Body of pancreas (tissue), 4 donors: ENCODE data around the gene PPIH. TPM values are rescaled to one million over a fixed set of nuclear protein-coding genes. Genes with fewer than 3 reads are reported as not detected.

Source experiments
- ATAC-seq: fragments of 150-250 bp; one replicate; pipeline ENCODE4 v1.9.1; 2016
- DNase-seq, 4 donors: peaks; one replicate each; pipeline ENCODE4 v3.0.0-alpha.2; 2019
- H3K27ac ChIP-seq, 4 donors: fragments of 200-600 bp; sonication (generic); 1 replicate in 3 of 4; 2 replicates in 1 of 4; pipeline versions ENCODE4 v1.5.1 to v1.6.1; 2016 to 2019; ENCODE audit warnings: mild to moderate bottlenecking in 1 of 4, mixed read lengths in 1 of 4, moderate library complexity in 1 of 4
- H3K27me3 ChIP-seq, 2 donors: fragments of 200-600 bp; sonication (generic); one replicate each; pipeline ENCODE4 v1.6.0; 2016; ENCODE audit warnings: mild to moderate bottlenecking in 1 of 2
- H3K36me3 ChIP-seq, 2 donors: fragments of 200-600 bp; sonication (generic); replicated peaks in 1 of 2; 2 replicates each; pipeline ENCODE4 v1.5.1; 2016; ENCODE audit warnings: low read depth in 2 of 2; ENCODE audit not compliant: insufficient read depth in 1 of 2
- H3K4me1 ChIP-seq: fragments of 200-600 bp; sonication (generic); one replicate; pipeline ENCODE4 v1.6.0; 2016
- H3K4me3 ChIP-seq, 2 donors: fragments of 200-600 bp; sonication (generic); 1 replicate in 1 of 2; 2 replicates in 1 of 2; pipeline ENCODE4 v1.5.1; 2016 to 2019
- H3K9me3 ChIP-seq, 3 donors: fragments of 200-600 bp; sonication (generic); 1 replicate in 2 of 3; 2 replicates in 1 of 3; pipeline ENCODE4 v1.5.1; 2016
- CTCF ChIP-seq, 7 experiments: fragments of 450-650 bp in 4 of 7; fragments of 200-600 bp in 3 of 7; sonication (generic) in 3 of 7; IDR thresholded peaks; one replicate each; pipeline ENCODE4 v1.5.1; 2016 to 2019; ENCODE audit warnings: antibody characterized with exemption in 7 of 7
- POLR2A ChIP-seq, 3 donors: fragments of 450-650 bp; IDR thresholded peaks; one replicate each; pipeline ENCODE4 v1.6.1; 2016; ENCODE audit warnings: antibody characterized with exemption in 3 of 3, mild to moderate bottlenecking in 2 of 3
- WGBS, 2 donors: methylation state at CpG; one replicate each; pipeline ENCODE4 v1.1.5; 2017; 5-methylcytosine and 5-hydroxymethylcytosine counted together
- intact Hi-C: fragments of 100-400 bp; cut with DNase I; formaldehyde crosslinking; loops from one replicate; pipeline ENCODE4 v1.15.1; 2023
- total RNA-seq, 2 donors: library from RNA; depleted of rRNA; stranded (reverse); fragments of >200 nt; gene quantifications; one replicate each; pipeline ENCODE4 v1.1.0, GENCODE V29; 2016

PPIH gene
- total RNA-seq, 2 donors from 2014 or later = 4.6 to 7.8 TPM

- TF ChIP-seq CTCF (IDR thresholded peaks at IDR 0.05) (no peak), POLR2A (IDR thresholded peaks at IDR 0.05) (no peak)
These were observed 28.2 kb downstream of the PPIH start for GRCh38 chr1:42686418-42686817.

GRCh38 chr1:42689912-42690311 lies 31.7 kb downstream of the PPIH start:
- no peak for DNase-seq
- Histone ChIP-seq H3K9me3 (no peaks in the 10 kb centered on the region), H3K4me1 (peaks cover 90% of the 10 kb centered on the region), H3K4me3 (no peak overlapping the region), H3K27me3 (no peaks in the 10 kb centered on the region), H3K27ac (peak overlapping the region in 1 of 4 donors; percentile 17), H3K36me3 (no peaks in the 10 kb centered on the region)
- intact Hi-C loops = no loop called here
- no peak for ATAC-seq
- TF ChIP-seq CTCF (IDR thresholded peaks at IDR 0.05) (no peak), POLR2A (IDR thresholded peaks at IDR 0.05) (no peak)
- WGBS, 2 donors = 83 to 94% methylated on average over 3 of the region's 3 CpGs

More at GRCh38 chr1:42686418-42686817, 28.2 kb downstream of the PPIH start:
- DNase-seq (no peak), ATAC-seq (no peak)
- Histone ChIP-seq H3K27me3 (no peaks in the 10 kb centered on the region), H3K27ac (no peak overlapping the region), H3K4me3 (no peak overlapping the region), H3K36me3 (no peaks in the 10 kb centered on the region), H3K9me3 (no peaks in the 10 kb centered on the region), H3K4me1 (peaks cover 79% of the 10 kb centered on the region)
- WGBS, 2 donors = 84 to 89% methylated on average over 4 of the region's 4 CpGs
- intact Hi-C loops = no loop called here

GRCh38 chr1:42690477-42691156 lies 32.4 kb downstream of the PPIH start:
- H3K27me3 ChIP-seq = no peaks in the 10 kb centered on the region
- peak overlapping the region in 1 of 4 donors; percentile 17 for H3K27ac ChIP-seq
- intact Hi-C loops = no loop called here
- no peaks in the 10 kb centered on the region for H3K36me3 ChIP-seq
- H3K4me1 ChIP-seq = peaks cover 82% of the 10 kb centered on the region
- no peaks in the 10 kb centered on the region for H3K9me3 ChIP-seq
- H3K4me3 ChIP-seq = no peak overlapping the region
- ATAC-seq (no peak), DNase-seq (peak in 1 of 4 donors; percentile 14)
- WGBS, 2 donors = 86% methylated on average over 1 of the region's 1 CpG
- TF ChIP-seq CTCF (IDR thresholded peaks at IDR 0.05) (peak in 2 of 7 experiments; percentile 7 to 17), POLR2A (IDR thresholded peaks at IDR 0.05) (no peak)

- H3K27ac ChIP-seq = peak overlapping the region in 1 of 4 donors; percentile 3
- no peak for ATAC-seq
- no peak for TF ChIP-seq POLR2A (IDR thresholded peaks at IDR 0.05)
- no peak for TF ChIP-seq CTCF (IDR thresholded peaks at IDR 0.05)
These were observed 32.9 kb downstream of the PPIH start for GRCh38 chr1:42691157-42691498.

GRCh38 chr1:42692461-42692860 lies 34.2 kb downstream of the PPIH start:
- Histone ChIP-seq H3K36me3 (peaks cover 0 to 1% of the 10 kb centered on the region in 2 donors), H3K9me3 (no peaks in the 10 kb centered on the region), H3K27ac (peak overlapping the region; percentile 30 to 58 (median 48)), H3K4me1 (peaks cover 65% of the 10 kb centered on the region), H3K27me3 (no peaks in the 10 kb centered on the region), H3K4me3 (no peak overlapping the region)
- intact Hi-C loops = no loop called here
- DNase-seq = peak in 2 of 4 donors; percentile 7 to 11
- peak; percentile 50 for ATAC-seq
- no peak for TF ChIP-seq POLR2A (IDR thresholded peaks at IDR 0.05)
- no peak for TF ChIP-seq CTCF (IDR thresholded peaks at IDR 0.05)
- WGBS, 2 donors = 31 to 38% methylated on average over 5 of the region's 5 CpGs

More at GRCh38 chr1:42691157-42691498, 32.9 kb downstream of the PPIH start:
- H3K4me3 ChIP-seq = no peak overlapping the region
- intact Hi-C loops = no loop called here
- H3K27me3 ChIP-seq = no peaks in the 10 kb centered on the region
- no peaks in the 10 kb centered on the region for H3K36me3 ChIP-seq
- no peak for DNase-seq
- no peaks in the 10 kb centered on the region for H3K9me3 ChIP-seq
- WGBS, 2 donors = 62 to 66% methylated on average over 4 of the region's 4 CpGs
- H3K4me1 ChIP-seq = peaks cover 77% of the 10 kb centered on the region
